GM21515 (cell line): Measurements from ENCODE around the gene FBXL13.

Experiments used
- ATAC-seq: cut with Tn5 transposase; IDR thresholded peaks from one replicate; pipeline ENCODE4 v1.9.1; 2021; ENCODE audit not compliant: unreplicated experiment

The FBXL13 gene

GRCh38 chr7:102898532-102898859, 176.1 kb downstream of the FBXL13 start:
- ATAC-seq: no peak

- no peak for ATAC-seq
Observed at GRCh38 chr7:102897856-102898531, 176.6 kb downstream of the FBXL13 start.

- no peak for ATAC-seq
Observed at GRCh38 chr7:102897211-102897631, 177.4 kb downstream of the FBXL13 start.

- ATAC-seq: no peak
Observed at GRCh38 chr7:102896585-102896984, 178.0 kb downstream of the FBXL13 start.

- ATAC-seq: no peak
Observed at GRCh38 chr7:102895602-102896001, 179.0 kb downstream of the FBXL13 start.

- no peak for ATAC-seq
Observed at GRCh38 chr7:102892631-102893278, 181.8 kb downstream of the FBXL13 start.

- no peak for ATAC-seq
Observed at GRCh38 chr7:102891693-102892261, 182.8 kb downstream of the FBXL13 start.

GRCh38 chr7:102890971-102891692, 183.5 kb downstream of the FBXL13 start:
- no peak for ATAC-seq

- ATAC-seq: no peak
Observed at GRCh38 chr7:102890292-102890970, 184.2 kb downstream of the FBXL13 start.

GRCh38 chr7:102889851-102890250, 184.7 kb downstream of the FBXL13 start:
- no peak for ATAC-seq

GRCh38 chr7:102888561-102889233, 185.9 kb downstream of the FBXL13 start:
- ATAC-seq: no peak

- ATAC-seq: no peak
Observed at GRCh38 chr7:102883098-102883860, 191.3 kb downstream of the FBXL13 start.

- no peak for ATAC-seq
Observed at GRCh38 chr7:102875700-102876295, 198.8 kb downstream of the FBXL13 start.

- ATAC-seq: no peak
Observed at GRCh38 chr7:102874966-102875365, 199.6 kb downstream of the FBXL13 start.

GRCh38 chr7:102874166-102874829, 200.3 kb downstream of the FBXL13 start:
- ATAC-seq: peak; percentile 97

- ATAC-seq: peak; percentile 26
Observed at GRCh38 chr7:102873470-102874165, 201.0 kb downstream of the FBXL13 start.

- ATAC-seq: no peak
Observed at GRCh38 chr7:102872460-102872859, 202.1 kb downstream of the FBXL13 start.

GRCh38 chr7:102869195-102869594, 205.4 kb downstream of the FBXL13 start:
- no peak for ATAC-seq
